Measurements from ENCODE around the gene RNF180. TPM values are rescaled to one million over a fixed set of nuclear protein-coding genes. Genes with fewer than 3 reads are reported as not detected.
"Not testable (repeated sequence)": the region's sequence is repeated elsewhere in the genome, so short reads cannot be mapped to it uniquely, and the experiment has no call there.

Gene RNF180
- polyA plus RNA-seq, 3 donors = 8.8 to 13.3 (median 9.4) TPM

DNA sequence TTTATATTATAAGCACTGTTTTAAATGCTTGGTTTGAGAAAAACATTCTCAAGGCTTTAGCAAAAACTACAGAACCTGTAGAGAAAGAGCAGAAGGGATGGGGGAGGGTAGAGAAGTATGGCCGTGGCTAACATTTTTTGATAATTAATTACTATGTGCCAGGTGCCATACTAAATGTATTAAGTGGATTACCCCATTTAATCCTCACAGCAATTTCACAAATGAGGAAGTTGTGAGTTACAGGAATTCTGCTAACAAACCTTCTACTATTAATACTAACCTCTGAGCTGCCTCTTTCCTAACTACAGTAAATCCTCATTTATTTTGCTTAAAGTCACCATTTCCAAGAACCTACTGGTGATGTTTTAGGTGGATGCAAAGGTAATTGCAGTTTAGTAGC is 157.9 kb downstream of the RNF180 start:
- DNase-seq (ENCODE audit: extremely low read depth in 1 of 11, low read depth in 9 of 11, low spot score in 4 of 11) = no peak

DNA sequence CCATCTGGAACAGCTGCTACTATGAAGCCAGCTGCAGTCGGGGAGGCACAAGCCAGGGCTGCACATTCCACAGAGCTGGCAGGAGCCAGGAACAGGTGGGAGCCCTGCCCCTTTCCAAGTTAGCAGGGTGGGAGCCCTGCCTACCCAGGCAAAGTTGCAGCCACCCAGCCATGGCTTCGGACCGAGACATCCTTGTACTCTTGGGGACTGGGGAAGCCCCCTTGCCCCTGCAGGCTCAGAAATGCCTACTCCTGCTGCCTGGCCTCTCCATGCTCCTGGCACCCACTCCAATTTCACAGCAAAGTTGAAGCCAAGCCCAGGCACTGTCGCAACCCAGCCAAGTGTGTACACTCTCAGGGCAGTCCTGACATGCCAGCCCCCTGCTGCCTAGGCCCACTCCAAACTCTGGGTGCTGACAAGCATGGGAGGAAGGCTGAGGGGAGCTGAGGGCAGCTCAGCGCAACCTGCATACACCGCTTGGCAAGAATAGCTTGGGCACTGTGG is 165.1 kb downstream of the RNF180 start:
- no peak for DNase-seq (ENCODE audit: extremely low read depth in 1 of 11, low read depth in 9 of 11, low spot score in 4 of 11)

DNA sequence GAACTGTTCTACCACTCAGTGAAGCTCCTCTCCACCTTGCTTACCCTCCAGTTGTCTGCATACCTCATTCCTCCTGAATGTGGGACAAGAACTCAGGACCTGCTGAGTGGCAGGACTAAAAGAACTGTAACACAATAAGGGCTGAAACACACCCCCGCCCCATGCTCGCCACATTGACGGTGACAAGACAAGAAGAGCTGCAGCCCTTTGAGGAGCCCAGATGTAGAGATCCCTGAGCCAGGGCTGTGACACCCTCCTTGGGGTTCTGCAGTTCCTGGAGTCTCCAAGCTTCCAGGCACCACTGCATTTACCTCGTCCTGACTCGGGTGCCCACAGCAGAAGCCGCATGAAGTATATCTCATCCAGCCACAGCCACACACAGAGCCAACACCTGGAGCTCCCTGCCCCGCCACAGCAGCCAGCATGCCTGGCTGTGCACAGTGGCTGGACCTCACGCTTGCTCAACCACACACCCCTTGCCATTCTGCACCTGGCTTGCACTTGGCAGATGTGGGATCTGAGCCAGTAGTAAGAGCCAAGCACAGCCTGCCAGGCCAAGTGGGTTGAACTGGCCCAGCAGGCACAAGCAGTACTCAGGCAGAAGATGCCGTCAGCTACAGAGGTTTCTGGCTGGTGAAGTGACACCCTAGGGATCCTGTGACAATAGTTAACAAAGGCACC is 166.1 kb downstream of the RNF180 start:
- DNase-seq (ENCODE audit: extremely low read depth in 1 of 11, low read depth in 9 of 11, low spot score in 4 of 11) = no peak

GRCh38 chr5:64333886-64334285 is 168.2 kb downstream of the RNF180 start:
- peak in 1 of 11 donors; percentile 24 for DNase-seq (ENCODE audit: extremely low read depth in 1 of 11, low read depth in 9 of 11, low spot score in 4 of 11)

GRCh38 chr5:64339769-64340168 is 174.1 kb downstream of the RNF180 start:
- DNase-seq (ENCODE audit: extremely low read depth in 1 of 11, low read depth in 9 of 11, low spot score in 4 of 11) = no peak

DNA sequence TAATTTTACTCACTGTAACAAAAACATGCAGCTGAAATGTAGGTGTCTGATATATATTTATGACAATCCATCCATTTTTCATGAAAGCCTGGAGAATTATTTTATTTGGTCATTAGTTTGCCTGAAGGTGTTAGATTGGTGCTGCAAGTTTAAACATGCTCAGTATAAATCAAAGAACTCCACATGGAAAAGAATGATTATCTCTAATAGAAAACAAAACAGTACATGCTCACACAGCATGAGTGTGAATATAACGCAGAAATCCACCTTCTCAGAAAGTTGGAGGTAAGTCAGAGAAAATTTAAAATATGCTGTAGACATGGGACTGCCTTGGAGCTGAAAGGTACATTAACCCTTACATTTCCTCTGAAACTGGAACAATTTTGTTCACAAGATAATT is 174.7 kb downstream of the RNF180 start:
- DNase-seq (ENCODE audit: extremely low read depth in 1 of 11, low read depth in 9 of 11, low spot score in 4 of 11) = no peak

DNA sequence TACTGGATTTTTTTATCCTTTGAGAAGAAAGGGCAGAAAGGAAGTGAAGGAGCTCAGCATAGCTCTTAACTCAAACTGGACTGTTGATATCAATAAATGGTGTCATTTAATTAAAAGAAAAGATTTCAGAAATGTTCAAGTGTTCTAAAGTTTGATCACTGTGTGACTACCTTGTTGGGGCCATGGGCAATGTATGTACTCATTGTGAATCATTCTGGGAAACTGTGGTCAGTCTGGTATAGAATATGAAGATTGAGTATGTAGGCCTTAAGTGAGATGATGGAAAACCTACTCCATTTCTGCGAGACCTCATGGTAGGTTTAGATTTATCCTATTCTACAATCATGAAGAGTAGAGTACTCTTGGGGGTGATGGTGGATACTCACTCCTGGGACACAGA is 175.7 kb downstream of the RNF180 start:
- DNase-seq (ENCODE audit: extremely low read depth in 1 of 11, low read depth in 9 of 11, low spot score in 4 of 11) = no peak

DNA sequence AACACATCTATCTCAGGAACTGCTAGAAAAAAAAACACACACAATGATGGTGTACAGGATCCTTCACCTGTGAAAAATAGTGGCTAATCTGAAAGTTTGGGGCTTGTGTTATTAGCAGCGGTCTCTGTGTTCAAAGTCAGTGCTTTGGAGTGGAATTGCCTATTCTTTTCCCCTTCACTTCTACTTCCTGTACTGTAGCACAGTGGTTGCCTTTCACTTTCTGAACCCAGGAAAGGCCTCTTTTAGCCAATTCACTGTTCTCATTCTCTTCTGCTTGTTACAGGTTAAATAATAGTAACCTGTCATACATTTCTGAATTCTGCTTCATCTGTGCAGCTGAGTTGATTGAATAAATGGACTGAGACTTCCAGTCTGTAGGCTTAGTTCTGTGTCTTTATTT is 178.9 kb downstream of the RNF180 start:
- DNase-seq (ENCODE audit: extremely low read depth in 1 of 11, low read depth in 9 of 11, low spot score in 4 of 11) = no peak

DNA sequence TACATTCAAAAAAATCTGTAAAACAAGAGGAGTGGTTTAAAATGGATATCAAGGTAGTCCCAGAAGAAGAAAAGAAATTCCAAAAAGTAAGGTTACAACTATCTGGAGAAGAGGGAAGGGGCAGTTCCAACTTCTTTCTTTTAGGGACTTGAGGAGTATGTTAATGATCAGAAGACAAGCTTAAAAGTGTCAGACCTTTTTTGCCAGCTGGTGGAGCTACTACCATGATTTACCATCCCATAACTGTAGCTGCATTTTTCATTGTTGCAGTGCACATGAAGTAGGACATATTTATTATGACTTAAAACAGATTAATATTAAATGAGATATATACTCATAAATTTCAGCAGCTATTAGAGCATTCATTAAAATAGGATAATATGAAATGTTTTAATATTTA is 181.7 kb downstream of the RNF180 start:
- DNase-seq (ENCODE audit: extremely low read depth in 1 of 11, low read depth in 9 of 11, low spot score in 4 of 11) = peak in 1 of 11 donors; percentile 7

DNA sequence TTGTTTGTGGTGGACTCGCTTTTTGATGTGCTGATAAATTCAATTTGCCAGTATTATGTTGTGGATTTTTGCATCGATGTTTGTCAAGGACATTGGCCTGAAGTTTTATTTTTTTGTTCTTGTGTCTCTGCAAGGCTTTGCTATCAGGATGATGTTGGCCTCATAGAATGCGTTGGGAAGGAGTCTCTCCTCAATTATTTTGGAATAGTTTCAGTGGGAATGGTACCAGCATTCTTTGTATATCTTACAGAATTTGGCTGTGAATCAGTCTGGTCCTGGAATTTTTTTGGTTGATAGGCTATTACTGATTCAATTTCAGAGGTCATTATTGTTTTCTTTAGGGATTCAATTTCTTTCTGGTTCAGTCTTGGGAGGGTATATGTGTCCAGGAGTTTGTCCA is 198.8 kb downstream of the RNF180 start:
- DNase-seq (ENCODE audit: extremely low read depth in 1 of 11, low read depth in 9 of 11, low spot score in 4 of 11) = no peak

GRCh38 chr5:64384765-64385164 is 219.1 kb downstream of the RNF180 start:
- DNase-seq (ENCODE audit: extremely low read depth in 1 of 11, low read depth in 9 of 11, low spot score in 4 of 11) = peak in 4 of 11 donors; percentile 0 to 7 (median 2)

DNA sequence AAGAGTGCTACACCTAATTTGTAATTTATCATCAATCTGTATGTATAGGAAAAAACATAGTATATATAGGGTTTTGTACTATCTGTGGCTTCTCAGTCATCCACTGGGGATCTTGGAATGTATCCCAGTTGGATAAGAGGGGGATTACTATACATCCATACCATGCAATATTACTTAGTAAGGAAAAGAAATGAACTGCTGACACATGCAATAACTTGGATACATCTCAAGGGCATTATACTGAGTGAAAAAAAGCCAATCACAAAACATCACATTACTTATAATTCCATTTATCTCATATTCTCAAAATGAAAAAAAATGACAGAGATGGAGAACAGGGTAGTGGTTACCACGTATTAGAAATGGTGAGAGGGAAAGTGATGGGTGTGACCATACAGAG is 231.9 kb downstream of the RNF180 start:
- no peak for DNase-seq (ENCODE audit: extremely low read depth in 1 of 11, low read depth in 9 of 11, low spot score in 4 of 11)

DNA sequence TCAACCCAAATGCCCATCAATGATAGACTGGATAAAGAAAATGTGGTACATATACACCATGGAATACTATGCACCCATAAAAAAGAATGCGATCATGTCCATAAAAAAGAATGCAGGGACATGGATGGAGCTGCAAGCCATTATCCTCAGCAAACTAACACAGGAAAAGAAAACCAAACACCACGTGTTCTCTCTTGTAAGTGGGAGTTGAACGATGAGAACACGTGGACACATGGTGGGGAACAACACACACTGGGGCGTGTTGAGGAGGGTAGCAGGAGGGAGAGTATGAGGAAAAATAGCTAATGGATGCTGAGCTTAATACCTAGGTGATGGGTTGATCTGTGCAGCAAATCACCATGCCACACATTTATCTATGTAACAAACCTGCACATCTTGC is 233.1 kb downstream of the RNF180 start:
- not testable (repeated sequence) for DNase-seq (ENCODE audit: extremely low read depth in 1 of 11, low read depth in 9 of 11, low spot score in 4 of 11)

GRCh38 chr5:64407103-64407825 is 241.6 kb downstream of the RNF180 start:
- not testable (repeated sequence) for DNase-seq (ENCODE audit: extremely low read depth in 1 of 11, low read depth in 9 of 11, low spot score in 4 of 11)

DNA sequence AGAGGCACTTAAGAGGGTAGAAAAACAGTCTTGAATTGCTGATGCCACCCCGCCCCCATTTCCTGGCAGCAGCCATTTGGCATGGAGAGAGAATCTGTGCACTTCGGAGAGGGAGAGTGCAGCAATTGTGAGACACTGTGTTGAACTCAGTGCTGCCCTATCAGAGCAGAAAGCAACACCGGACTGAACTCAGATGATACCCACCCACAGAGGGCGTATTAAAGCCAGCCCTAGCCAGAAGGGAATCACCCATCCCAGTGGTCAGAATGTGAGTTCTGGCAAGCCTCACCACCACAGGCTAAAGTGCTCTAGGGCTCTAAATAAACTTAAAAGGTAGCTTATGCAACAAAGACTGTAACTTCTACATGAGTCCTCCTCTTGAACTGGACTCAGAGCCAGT is 251.7 kb downstream of the RNF180 start:
- DNase-seq (ENCODE audit: extremely low read depth in 1 of 11, low read depth in 9 of 11, low spot score in 4 of 11) = no peak

DNA sequence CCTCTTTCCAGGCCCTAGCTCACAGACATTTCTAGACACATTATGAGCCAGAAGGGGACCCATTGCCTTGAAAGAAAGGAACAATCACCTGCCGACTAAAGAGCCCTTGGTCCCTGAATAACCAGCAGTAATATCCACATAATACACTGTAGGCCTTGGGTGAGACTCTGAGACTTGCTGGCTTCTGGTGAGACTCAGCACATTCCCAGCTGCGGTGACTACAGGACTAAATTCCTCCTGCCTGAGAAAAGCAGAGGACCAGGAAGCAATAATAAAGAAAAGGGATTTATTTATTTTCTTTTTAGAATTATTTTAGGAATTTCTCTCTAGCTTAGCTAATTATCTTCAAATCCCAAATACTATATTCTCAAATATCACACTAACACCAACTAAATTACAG is 252.4 kb downstream of the RNF180 start:
- DNase-seq (ENCODE audit: extremely low read depth in 1 of 11, low read depth in 9 of 11, low spot score in 4 of 11) = no peak

Other genes starting within 250 kb of the RNF180 start
- gene HTR1A, start 203.4 kb upstream of the RNF180 start, polyA plus RNA-seq (ENCODE audit: insufficient read length in 3 of 3) = not detected

All from renal cortex interstitium (tissue), 11 donors.